Adrenal gland (tissue), 12 donors: ENCODE results near the gene CZIB. TPM values are rescaled to one million over a fixed set of nuclear protein-coding genes. Genes with fewer than 3 reads are reported as not detected.
A peak's percentile ranks its signal among the peaks of the same experiment; 100 is the strongest.

Source experiments
- DNase-seq, 7 donors: peaks; one replicate each; pipeline ENCODE4 v3.0.0-alpha.2; 2019 to 2020
- H3K27ac ChIP-seq, 5 donors: fragments of 200-600 bp; sonication (generic) in 4 of 5; 1 replicate in 3 of 5; 2 replicates in 2 of 5; pipeline versions ENCODE4 v1.5.1 to v1.8.0; 2016 to 2020; ENCODE audit warnings: mild to moderate bottlenecking in 1 of 5
- H3K27me3 ChIP-seq: fragments of 200-600 bp; 2 replicates; pipeline ENCODE4 v1.8.0; 2021
- H3K36me3 ChIP-seq, 2 donors: fragments of 200-600 bp; replicated peaks in 1 of 2; 1 replicate in 1 of 2; 2 replicates in 1 of 2; pipeline versions ENCODE4 v1.5.1 to v1.8.0; 2018 to 2022
- H3K4me1 ChIP-seq, 2 donors: fragments of 200-600 bp; replicated peaks in 1 of 2; 1 replicate in 1 of 2; 2 replicates in 1 of 2; pipeline versions ENCODE4 v1.5.1 to v1.8.0; 2018 to 2021
- H3K4me3 ChIP-seq, 4 donors: fragments of 200-600 bp; sonication (generic) in 3 of 4; one replicate each; pipeline ENCODE4 v1.5.1; 2016 to 2018
- H3K9me3 ChIP-seq, 3 donors: fragments of 200-600 bp; sonication (generic) in 1 of 3; replicated peaks in 1 of 3; 1 replicate in 2 of 3; 2 replicates in 1 of 3; pipeline versions ENCODE4 v1.5.1 to v1.8.0; 2016 to 2021
- CTCF ChIP-seq, 6 experiments: fragments of 450-650 bp in 4 of 6; fragments of 200-600 bp in 2 of 6; sonication (generic) in 1 of 6; IDR thresholded peaks; 1 replicate in 5 of 6; 2 replicates in 1 of 6; pipeline versions ENCODE4 v1.5.1 to v1.8.0; 2016 to 2021; ENCODE audit warnings: antibody characterized with exemption in 6 of 6, mild to moderate bottlenecking in 2 of 6, moderate library complexity in 1 of 6
- POLR2A ChIP-seq, 2 donors: fragments of 450-650 bp; IDR thresholded peaks; one replicate each; pipeline ENCODE4 v1.6.1; 2017; ENCODE audit warnings: antibody characterized with exemption in 2 of 2, mild to moderate bottlenecking in 2 of 2, moderate library complexity in 1 of 2
- WGBS, 4 donors: extraction: QIAGEN DNeasy Blood & Tissue Kit in 2 of 4; methylation state at CpG; one replicate each; pipeline versions ENCODE4 v1.1.5 to v1.1.7; 2013 to 2017; 5-methylcytosine and 5-hydroxymethylcytosine counted together
- intact Hi-C, 2 donors: fragments of 100-400 bp; cut with DNase I; formaldehyde crosslinking; loops; one replicate each; pipeline versions ENCODE4 v1.14.1 to v1.15.0; 2022 to 2023
- polyA plus RNA-seq, 3 donors: library from polyadenylated mRNA; stranded (reverse); fragments of 200-250 nt in 2 of 3; fragments of 350-450 nt in 1 of 3; fragmentation: Illumina TruSeq in 1 of 3; extraction: RNeasy Lipid Tissue Mini Kit (QIAGEN cat#74804) in 1 of 3; gene quantifications; one replicate each; pipeline ENCODE4 v1.2.3, GENCODE V29; 2013 to 2014
- total RNA-seq, 9 donors: library from RNA; depleted of rRNA in 4 of 9; stranded (reverse); fragments of >200 nt in 4 of 9; fragments of 120-200 nt in 1 of 9; fragmentation: NEBNext Ultra II Directional in 1 of 9; extraction: Animal tissue kit (Norgen Biotek cat#: 25700) in 1 of 9; gene quantifications; one replicate each; pipeline versions ENCODE4 v1.1.0 to v1.2.4, GENCODE V29; 2013 to 2023
- donor health status: healthy with polysubstance abuse.
- donor health status: Bipolar disorder and iron deficiency.
- donor health status: DM: yes; HTN: yes; CAD: no.
- donor health status: DM: no; HTN: no; CAD: no.
- donor health status: DM: no; HTN: no; CAD: no.
- donor health status: DM: yes; HTN: yes; CAD: no.

Gene CZIB
- total and polyA plus RNA-seq, 12 donors: 21.2 to 108 (median 58.9) TPM

DNA sequence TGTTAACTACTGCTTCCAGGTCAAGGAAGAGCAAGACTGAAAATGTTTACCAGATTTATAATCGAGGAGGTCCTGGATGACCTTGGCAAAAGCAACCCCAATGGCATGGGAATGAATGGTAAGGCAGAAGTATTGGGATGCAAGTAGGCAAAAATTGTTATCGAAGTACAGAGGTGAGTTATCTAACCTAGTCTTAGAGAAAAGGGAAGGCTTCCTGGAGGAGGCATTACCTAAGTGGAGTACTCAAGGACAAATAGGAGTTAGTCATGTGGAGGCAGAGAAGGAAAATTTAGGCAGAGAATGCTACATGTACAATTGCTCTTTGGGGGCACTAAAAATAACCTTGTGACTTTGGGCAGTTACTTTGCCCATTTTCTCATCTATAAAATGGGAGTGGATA lies 21.4 kb upstream of the CZIB start:
- TF ChIP-seq POLR2A (IDR thresholded peaks at IDR 0.05) (no peak), CTCF (IDR thresholded peaks at IDR 0.05) (no peak)
- no peak overlapping the region for H3K27ac ChIP-seq
- 80 to 89% (median 84%) methylated on average over 2 of the region's 2 CpGs for WGBS, 4 donors
- H3K4me3 ChIP-seq: no peak overlapping the region
- H3K4me1 ChIP-seq: peaks cover 14 to 17% of the 10 kb centered on the region in 2 donors
- no peaks in the 10 kb centered on the region for H3K36me3 ChIP-seq
- intact Hi-C loops: no loop called here
- H3K9me3 ChIP-seq: no peaks in the 10 kb centered on the region
- H3K27me3 ChIP-seq: no peaks in the 10 kb centered on the region
- no peak for DNase-seq

DNA sequence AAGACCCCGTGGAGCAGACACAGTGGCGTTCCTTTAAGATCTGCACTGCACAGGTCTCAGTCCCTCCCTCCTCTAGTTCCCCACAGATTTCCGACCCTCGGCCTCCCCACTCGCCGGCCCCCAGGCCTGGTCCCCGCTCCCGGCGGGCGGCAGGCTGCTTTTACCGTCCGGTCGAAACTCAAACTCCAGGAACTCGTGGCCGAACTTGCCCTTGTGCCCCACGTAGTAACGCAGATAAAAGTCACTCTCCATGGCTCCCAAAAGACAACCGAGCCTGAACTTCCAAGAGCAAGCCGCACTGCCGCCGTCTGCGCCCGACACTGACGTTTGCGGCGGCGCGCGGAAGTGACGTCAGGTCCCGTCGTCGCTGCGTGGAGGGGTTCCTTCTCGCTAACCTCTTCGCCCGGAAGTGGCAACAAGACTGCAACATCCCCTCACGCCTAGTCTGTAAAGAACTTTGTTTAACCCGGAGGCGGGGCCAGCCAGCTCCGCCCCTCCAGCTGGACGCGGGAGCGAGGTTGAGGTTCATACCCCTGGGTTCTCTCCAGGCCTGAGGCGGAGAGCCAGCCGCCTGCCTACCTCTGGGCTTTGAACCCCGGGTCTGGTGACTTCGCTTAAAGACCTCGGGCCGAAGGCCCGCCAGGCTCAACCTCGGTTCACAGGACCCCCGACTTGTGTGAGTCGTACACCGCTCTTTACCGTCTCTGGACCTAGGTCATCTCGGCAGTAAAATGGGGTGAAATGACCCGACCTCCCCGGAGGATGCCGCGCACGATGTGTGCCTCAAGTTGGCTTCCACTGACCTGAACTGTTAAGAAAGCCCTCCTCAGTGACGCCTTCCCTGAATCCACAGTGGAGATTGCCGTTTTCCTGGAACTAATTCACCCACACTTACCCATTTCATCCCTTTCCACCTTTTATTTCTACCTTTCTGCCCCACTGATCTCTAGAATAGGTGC lies 18.0 kb upstream of the CZIB start, which contains the start of gene MAGOH:
Gene MAGOH, minus strand, starts transcription at position 322 of the 959 bp plus-strand sequence. Its CDS starts 70 bp downstream, at position 252.
- Histone ChIP-seq H3K9me3 (no peaks in the 10 kb centered on the region), H3K36me3 (peaks cover 0 to 26% of the 10 kb centered on the region in 2 donors), H3K27ac (peak within 1 kb of the TSS in 4 of 5 donors; percentile 7 to 86 (median 68)), H3K27me3 (no peaks in the 10 kb centered on the region), H3K4me1 (peaks cover 15 to 27% of the 10 kb centered on the region in 2 donors), H3K4me3 (peak within 1 kb of the TSS; percentile 57 to 80 (median 74))
- TF ChIP-seq POLR2A (IDR thresholded peaks at IDR 0.05) (peak; percentile 73 to 75), CTCF (IDR thresholded peaks at IDR 0.05) (no peak)
- intact Hi-C loops: no loop called here
- DNase-seq: peak; percentile 90 to 97 (median 94)
- WGBS, 4 donors: 2 to 15% (median 6%) methylated on average over 25 to 64 of the region's 64 CpGs

DNA sequence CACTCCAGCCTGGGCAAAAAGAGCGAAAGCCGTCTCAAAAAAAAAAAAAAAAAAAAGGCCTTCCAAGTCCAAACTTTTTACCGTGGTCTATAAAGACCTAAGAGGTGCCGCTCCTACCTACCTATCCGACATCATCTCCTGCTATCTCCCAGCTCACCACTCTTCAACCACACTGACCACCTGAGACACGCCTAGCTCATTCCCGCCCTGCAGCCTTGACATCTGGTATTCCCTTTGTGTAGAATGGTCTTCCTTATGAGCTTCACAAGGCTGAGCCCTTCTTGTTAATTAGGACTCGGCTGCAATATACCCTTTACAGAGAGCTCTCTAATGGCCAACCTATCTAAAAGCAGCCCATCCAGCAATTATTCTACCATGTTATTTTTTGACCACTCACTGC lies 17.2 kb upstream of the CZIB start:
- peaks cover 15 to 27% of the 10 kb centered on the region in 2 donors for H3K4me1 ChIP-seq
- no peaks in the 10 kb centered on the region for H3K27me3 ChIP-seq
- peak overlapping the region in 2 of 5 donors; percentile 68 to 86 for H3K27ac ChIP-seq
- no peaks in the 10 kb centered on the region for H3K9me3 ChIP-seq
- TF ChIP-seq CTCF (IDR thresholded peaks at IDR 0.05): no peak
- no peak for TF ChIP-seq POLR2A (IDR thresholded peaks at IDR 0.05)
- H3K4me3 ChIP-seq: peak overlapping the region; percentile 57 to 80 (median 74)
- WGBS, 4 donors: 26 to 34% (median 29%) methylated on average over 8 of the region's 8 CpGs
- peaks cover 0 to 35% of the 10 kb centered on the region in 2 donors for H3K36me3 ChIP-seq
- intact Hi-C loops: no loop called here
- no peak for DNase-seq

DNA sequence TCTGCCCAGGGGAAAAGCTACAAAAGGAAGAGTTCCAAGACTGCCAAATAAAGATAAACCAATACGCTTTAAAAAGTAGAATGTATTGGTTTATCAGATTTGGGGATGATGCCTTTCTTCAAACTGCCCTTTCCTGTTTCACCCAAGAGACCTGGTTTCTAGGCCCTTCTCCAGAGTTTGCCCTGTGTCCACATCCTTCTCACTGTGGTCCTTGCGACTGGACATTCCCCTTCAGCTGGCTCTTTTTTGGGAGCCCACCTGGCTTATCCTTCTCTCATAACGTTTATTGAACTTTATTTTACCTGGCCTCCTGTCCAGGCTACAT lies 490 bp upstream of the CZIB start:
- Histone ChIP-seq H3K4me3 (peak overlapping the region; percentile 68 to 85 (median 76)), H3K9me3 (no peaks in the 10 kb centered on the region), H3K4me1 (peaks cover 0 to 13% of the 10 kb centered on the region in 2 donors), H3K36me3 (peaks cover 0 to 8% of the 10 kb centered on the region in 2 donors), H3K27me3 (no peaks in the 10 kb centered on the region), H3K27ac (peak overlapping the region; percentile 92 to 97 (median 95))
- DNase-seq: peak in 1 of 7 donors; percentile 36
- WGBS, 4 donors: 43 to 51% (median 49%) methylated on average over 3 of the region's 3 CpGs
- TF ChIP-seq CTCF (IDR thresholded peaks at IDR 0.05) (no peak), POLR2A (IDR thresholded peaks at IDR 0.05) (no peak)
- intact Hi-C loops: no loop called here
